ENCODE results near the gene RBM33. TPM values are rescaled to one million over a fixed set of nuclear protein-coding genes. Genes with fewer than 3 reads are reported as not detected.
A peak's percentile ranks its signal among the peaks of the same experiment; 100 is the strongest.

RBM33 gene
- total RNA-seq, 1 donor from 2014 or later = 50.5 TPM

- Histone ChIP-seq H3K79me2 (ENCODE audit: insufficient read depth, low read length) (no peaks in the 10 kb centered on the region), H4K20me1 (ENCODE audit: insufficient read depth, low read length) (no peaks in the 10 kb centered on the region), H3K4me2 (ENCODE audit: low read length) (peak overlapping the region; percentile 97), H3K4me1 (ENCODE audit: insufficient read depth, low read length) (peaks cover 18% of the 10 kb centered on the region), H3K27ac (ENCODE audit: low read depth, low read length) (no peak overlapping the region), H3K9me3 (ENCODE audit: insufficient read depth, low read depth, low read length) (no peaks in the 10 kb centered on the region), H2AFZ (ENCODE audit: low read depth, low read length) (peak overlapping the region; percentile 47), H3K4me3 (ENCODE audit: insufficient read depth, low read depth, low read length) (peak overlapping the region; percentile 44), H3K36me3 (ENCODE audit: insufficient read depth, low read length) (no peaks in the 10 kb centered on the region), H3K27me3 (ENCODE audit: insufficient read depth, low read length) (peaks cover 54% of the 10 kb centered on the region), H3K9ac (ENCODE audit: low read length) (no peak overlapping the region)
- Mint-ChIP-seq H3K4me3 (ENCODE audit: unreplicated experiment) (peak overlapping the region; percentile 81), H3K27me3 (ENCODE audit: low read depth, unreplicated experiment) (peaks cover 48% of the 10 kb centered on the region), H3K27ac (ENCODE audit: unreplicated experiment) (peak overlapping the region; percentile 75), H3K36me3 (ENCODE audit: low read depth, unreplicated experiment) (peaks cover 2% of the 10 kb centered on the region), H3K4me1 (ENCODE audit: low read depth, unreplicated experiment) (no peaks in the 10 kb centered on the region), H3K9me3 (ENCODE audit: unreplicated experiment) (peaks cover 5% of the 10 kb centered on the region)
- no peak for DNase-seq (ENCODE audit: low read depth)
- no peak for FAIRE-seq
- TF ChIP-seq CTCF (IDR thresholded peaks at IDR 0.05; ENCODE audit: insufficient read depth, low read depth, low read length) (no peak), EZH2 (IDR thresholded peaks at IDR 0.05; ENCODE audit: insufficient read depth, low read length) (peak; percentile 92)
Observed at GRCh38 chr7:155803418-155804376, 159.2 kb downstream of the RBM33 start.

GRCh38 chr7:155804431-155804831 lies 160.0 kb downstream of the RBM33 start:
- Histone ChIP-seq H3K36me3 (ENCODE audit: insufficient read depth, low read length) (no peaks in the 10 kb centered on the region), H3K27ac (ENCODE audit: low read depth, low read length) (no peak overlapping the region), H3K79me2 (ENCODE audit: insufficient read depth, low read length) (no peaks in the 10 kb centered on the region), H3K4me3 (ENCODE audit: insufficient read depth, low read depth, low read length) (peak overlapping the region; percentile 44), H3K27me3 (ENCODE audit: insufficient read depth, low read length) (peaks cover 59% of the 10 kb centered on the region), H3K9ac (ENCODE audit: low read length) (no peak overlapping the region), H4K20me1 (ENCODE audit: insufficient read depth, low read length) (no peaks in the 10 kb centered on the region), H3K4me2 (ENCODE audit: low read length) (peak overlapping the region; percentile 97), H3K9me3 (ENCODE audit: insufficient read depth, low read depth, low read length) (no peaks in the 10 kb centered on the region), H3K4me1 (ENCODE audit: insufficient read depth, low read length) (peaks cover 19% of the 10 kb centered on the region), H2AFZ (ENCODE audit: low read depth, low read length) (no peak overlapping the region)
- peaks cover 5% of the 10 kb centered on the region for H3K9me3 Mint-ChIP-seq (ENCODE audit: unreplicated experiment)
- peak overlapping the region; percentile 62 for H3K4me3 Mint-ChIP-seq (ENCODE audit: unreplicated experiment)
- H3K36me3 Mint-ChIP-seq (ENCODE audit: low read depth, unreplicated experiment) = peaks cover 2% of the 10 kb centered on the region
- peaks cover under 1% of the 10 kb centered on the region for H3K4me1 Mint-ChIP-seq (ENCODE audit: low read depth, unreplicated experiment)
- FAIRE-seq (no peak), DNase-seq (ENCODE audit: low read depth) (no peak)
- peaks cover 46% of the 10 kb centered on the region for H3K27me3 Mint-ChIP-seq (ENCODE audit: low read depth, unreplicated experiment)
- no peak for TF ChIP-seq EZH2 (IDR thresholded peaks at IDR 0.05; ENCODE audit: insufficient read depth, low read length)
- no peak for TF ChIP-seq CTCF (IDR thresholded peaks at IDR 0.05; ENCODE audit: insufficient read depth, low read depth, low read length)
- H3K27ac Mint-ChIP-seq (ENCODE audit: unreplicated experiment) = no peak overlapping the region
